HG03108 (cell line): Measurements from ENCODE around the gene CHIC1.

Experiments used
- ATAC-seq: cut with Tn5 transposase; IDR thresholded peaks from one replicate; pipeline ENCODE4 v1.9.1; 2021; ENCODE audit warnings: moderate library complexity; ENCODE audit not compliant: unreplicated experiment

CHIC1 gene

DNA sequence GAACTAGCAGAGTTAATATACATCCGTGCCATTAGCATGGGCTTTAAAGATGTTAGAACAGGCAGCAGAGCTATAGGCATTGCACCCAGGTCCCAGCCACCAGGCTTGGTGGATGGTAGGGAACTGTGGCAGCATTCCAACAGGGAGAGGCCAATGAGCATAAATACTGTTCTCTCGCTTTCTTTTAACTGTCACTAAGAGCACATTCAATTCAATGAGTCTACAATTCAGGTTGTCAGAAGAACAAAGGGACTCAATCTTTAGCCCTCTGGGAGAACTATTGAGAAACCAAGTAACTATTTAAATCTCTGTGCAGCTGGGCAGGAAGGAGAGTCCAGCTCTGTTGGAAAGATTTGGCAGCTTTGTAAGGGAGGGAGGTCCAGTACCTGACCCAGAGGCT, 165.6 kb downstream of the CHIC1 start:
- no peak for ATAC-seq
